ENCODE measurements around the gene PPP1R14B. TPM values are rescaled to one million over a fixed set of nuclear protein-coding genes. Genes with fewer than 3 reads are reported as not detected.

Gene PPP1R14B
- total and polyA plus RNA-seq, 2 of the 13 experiments (the other 11 are each of a cell fraction or from before 2014, with no cell fraction given), result 110 to 148 TPM

DNA sequence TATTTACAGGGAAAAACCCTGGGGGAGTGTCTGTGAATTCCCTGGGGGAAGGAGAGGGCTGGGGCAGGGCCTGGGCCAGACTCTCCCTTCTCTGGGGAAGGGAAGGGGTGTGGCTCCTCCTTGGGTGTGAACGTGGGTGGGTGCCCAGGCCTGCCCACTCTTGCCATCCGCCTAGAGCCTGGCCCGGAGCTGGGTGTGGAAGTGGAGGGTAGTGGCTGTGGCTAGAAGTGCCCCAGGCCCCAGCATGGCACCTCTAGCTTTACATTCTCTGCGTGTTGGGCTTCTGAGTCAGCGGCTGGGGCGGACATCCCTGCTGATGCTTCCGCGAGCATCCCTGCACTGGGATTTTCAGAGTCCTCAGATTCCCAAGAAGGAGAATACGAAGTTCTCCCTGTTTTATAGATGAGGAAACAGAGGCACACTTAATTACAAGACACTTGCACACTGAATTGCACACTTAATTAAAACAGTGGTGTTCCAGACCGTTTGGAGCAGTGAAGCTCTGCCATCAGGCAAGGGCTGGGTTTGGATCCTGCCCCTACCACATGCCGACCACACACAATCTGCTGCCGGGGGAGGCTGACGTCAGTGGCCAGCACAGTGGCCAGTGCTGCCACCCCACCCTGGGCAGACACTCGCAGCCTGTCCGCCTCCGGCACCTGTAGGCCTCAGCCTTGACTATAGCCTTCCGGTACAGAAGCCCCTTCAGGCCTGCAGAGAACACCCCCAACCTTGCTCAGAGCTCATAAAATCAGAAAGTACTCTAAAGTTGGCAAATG, 30.1 kb upstream of the PPP1R14B start:
- Histone ChIP-seq H3K9ac (ENCODE audit: insufficient read depth, low read depth, low read length) (no peak overlapping the region), H3K27ac (ENCODE audit: extremely low read length, insufficient read depth, low read length) (no peak overlapping the region), H3K36me3 (replicated peaks in 1 of 2; ENCODE audit: control insufficient read depth in 1 of 2, insufficient read depth in 2 of 2, low read length in 2 of 2) (peaks cover 2 to 7% of the 10 kb centered on the region in 2 experiments; a peak in 1 of 5 replicates), H4K20me1 (ENCODE audit: insufficient read depth, low read length) (no peaks in the 10 kb centered on the region), H3K79me2 (ENCODE audit: insufficient read depth, low read length) (peaks cover 9% of the 10 kb centered on the region), H3K9me3 (ENCODE audit: low read length) (no peaks in the 10 kb centered on the region), H3K4me3 (replicated peaks in 1 of 3; ENCODE audit: insufficient read depth in 1 of 3, low read depth in 2 of 3, low read length in 3 of 3) (no peak overlapping the region), H3K27me3 (ENCODE audit: control insufficient read depth in 1 of 2, insufficient read depth in 2 of 2, low read length in 2 of 2) (no peaks in the 10 kb centered on the region), H2AFZ (ENCODE audit: low read length) (no peak overlapping the region), H3K4me2 (ENCODE audit: low read depth, low read length) (no peak overlapping the region), H3K4me1 (ENCODE audit: insufficient read depth, low read length) (peaks cover 22% of the 10 kb centered on the region)
- intact Hi-C loops (cut with micrococcal nuclease; ENCODE audit: unreplicated experiment), result no loop called here
- TF ChIP-seq ZNF101 (CRISPR knock-in tag; IDR thresholded peaks at IDR 0.05; ENCODE audit: borderline replicate concordance, low read depth) (no peak), CCAR2 (optimal IDR thresholded peaks at IDR 0.05; ENCODE audit: low read depth, low read length) (no peak), ZNF232 (CRISPR knock-in tag; IDR thresholded peaks at IDR 0.05; ENCODE audit: borderline replicate concordance) (no peak), HNRNPLL (IDR thresholded peaks at IDR 0.05; ENCODE audit: low read depth, low read length, poor library complexity, severe bottlenecking) (peak; percentile 6), RBFOX2 (IDR thresholded peaks at IDR 0.05; ENCODE audit: low read depth, low read length) (0 out of 2 replicates have a peak, but pooled peaks have one; percentile 36)
- TF ChIP-seq, protein P1, sequence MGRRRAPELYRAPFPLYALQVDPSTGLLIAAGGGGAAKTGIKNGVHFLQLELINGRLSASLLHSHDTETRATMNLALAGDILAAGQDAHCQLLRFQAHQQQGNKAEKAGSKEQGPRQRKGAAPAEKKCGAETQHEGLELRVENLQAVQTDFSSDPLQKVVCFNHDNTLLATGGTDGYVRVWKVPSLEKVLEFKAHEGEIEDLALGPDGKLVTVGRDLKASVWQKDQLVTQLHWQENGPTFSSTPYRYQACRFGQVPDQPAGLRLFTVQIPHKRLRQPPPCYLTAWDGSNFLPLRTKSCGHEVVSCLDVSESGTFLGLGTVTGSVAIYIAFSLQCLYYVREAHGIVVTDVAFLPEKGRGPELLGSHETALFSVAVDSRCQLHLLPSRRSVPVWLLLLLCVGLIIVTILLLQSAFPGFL (CRISPR knock-in tag; IDR thresholded peaks at IDR 0.05), result no peak
- DNase-seq (ENCODE audit: low spot score) (no peak), FAIRE-seq (no peak), ATAC-seq (no peak)
- ChIA-PET CTCF (ENCODE audit: low intra/inter-chr PET ratio, low total read pairs) (no interaction called here), POLR2A (no interaction called here)
- in situ Hi-C loops (cut with HindIII; ENCODE audit: extremely low pct_ligation_motif_present, low pct_unique_long_range_greater_than_20kb), result no loop called here
- BruUV-seq (replicated peaks), result no TSS peak
- WGBS (ENCODE audit: low lambda C conversion rate), result 98% methylated on average over 5 of the region's 17 CpGs

Data from HepG2 (cell line).